GM12874 (cell line): Measurements from ENCODE around the gene TMEM132E.

Source experiments
- TF ChIP-seq, protein P1 (sequence below): IDR thresholded peaks from 2 replicates; pipeline ENCODE4 v1.5.1; 2011; ENCODE audit warnings: low read depth, mild to moderate bottlenecking, control low read depth, low read length, moderate library complexity; ENCODE audit not compliant: insufficient read depth

Gene TMEM132E

DNA sequence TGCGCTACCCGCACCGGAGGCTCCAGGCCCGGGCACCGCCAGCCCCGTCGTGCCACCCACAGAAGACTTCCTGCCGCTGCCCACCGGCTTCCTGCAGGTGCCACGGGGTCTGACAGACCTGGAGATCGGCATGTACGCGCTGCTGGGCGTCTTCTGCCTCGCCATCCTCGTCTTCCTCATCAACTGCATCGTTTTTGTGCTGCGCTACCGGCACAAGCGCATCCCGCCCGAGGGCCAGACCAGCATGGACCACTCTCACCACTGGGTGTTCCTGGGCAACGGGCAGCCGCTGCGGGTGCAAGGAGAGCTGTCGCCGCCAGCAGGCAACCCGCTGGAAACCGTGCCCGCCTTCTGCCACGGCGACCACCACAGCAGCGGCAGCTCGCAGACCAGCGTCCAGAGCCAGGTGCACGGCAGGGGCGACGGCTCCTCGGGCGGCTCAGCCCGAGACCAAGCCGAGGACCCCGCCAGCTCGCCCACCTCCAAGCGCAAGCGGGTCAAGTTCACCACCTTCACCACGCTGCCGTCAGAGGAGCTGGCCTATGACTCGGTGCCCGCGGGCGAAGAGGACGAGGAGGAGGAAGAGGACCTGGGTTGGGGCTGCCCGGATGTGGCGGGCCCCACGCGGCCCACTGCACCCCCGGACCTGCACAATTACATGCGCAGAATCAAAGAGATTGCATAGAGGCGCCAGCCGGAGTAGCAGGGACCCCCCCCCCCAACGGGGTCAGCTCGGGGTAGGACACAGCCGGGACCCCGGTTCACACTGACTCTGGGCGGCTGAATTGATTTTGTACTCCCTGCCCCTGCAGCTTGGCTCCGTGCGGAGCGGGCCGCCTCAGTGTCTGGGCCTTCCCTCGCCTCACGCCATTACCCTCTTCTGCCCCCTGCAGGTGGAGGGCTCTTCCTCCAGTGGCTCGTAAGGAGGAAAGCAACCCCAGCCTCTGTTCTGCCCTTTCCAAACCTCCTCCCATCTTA, 58.5 kb downstream of the TMEM132E start:
- TF ChIP-seq, protein P1, sequence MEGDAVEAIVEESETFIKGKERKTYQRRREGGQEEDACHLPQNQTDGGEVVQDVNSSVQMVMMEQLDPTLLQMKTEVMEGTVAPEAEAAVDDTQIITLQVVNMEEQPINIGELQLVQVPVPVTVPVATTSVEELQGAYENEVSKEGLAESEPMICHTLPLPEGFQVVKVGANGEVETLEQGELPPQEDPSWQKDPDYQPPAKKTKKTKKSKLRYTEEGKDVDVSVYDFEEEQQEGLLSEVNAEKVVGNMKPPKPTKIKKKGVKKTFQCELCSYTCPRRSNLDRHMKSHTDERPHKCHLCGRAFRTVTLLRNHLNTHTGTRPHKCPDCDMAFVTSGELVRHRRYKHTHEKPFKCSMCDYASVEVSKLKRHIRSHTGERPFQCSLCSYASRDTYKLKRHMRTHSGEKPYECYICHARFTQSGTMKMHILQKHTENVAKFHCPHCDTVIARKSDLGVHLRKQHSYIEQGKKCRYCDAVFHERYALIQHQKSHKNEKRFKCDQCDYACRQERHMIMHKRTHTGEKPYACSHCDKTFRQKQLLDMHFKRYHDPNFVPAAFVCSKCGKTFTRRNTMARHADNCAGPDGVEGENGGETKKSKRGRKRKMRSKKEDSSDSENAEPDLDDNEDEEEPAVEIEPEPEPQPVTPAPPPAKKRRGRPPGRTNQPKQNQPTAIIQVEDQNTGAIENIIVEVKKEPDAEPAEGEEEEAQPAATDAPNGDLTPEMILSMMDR = peak; percentile 93

DNA sequence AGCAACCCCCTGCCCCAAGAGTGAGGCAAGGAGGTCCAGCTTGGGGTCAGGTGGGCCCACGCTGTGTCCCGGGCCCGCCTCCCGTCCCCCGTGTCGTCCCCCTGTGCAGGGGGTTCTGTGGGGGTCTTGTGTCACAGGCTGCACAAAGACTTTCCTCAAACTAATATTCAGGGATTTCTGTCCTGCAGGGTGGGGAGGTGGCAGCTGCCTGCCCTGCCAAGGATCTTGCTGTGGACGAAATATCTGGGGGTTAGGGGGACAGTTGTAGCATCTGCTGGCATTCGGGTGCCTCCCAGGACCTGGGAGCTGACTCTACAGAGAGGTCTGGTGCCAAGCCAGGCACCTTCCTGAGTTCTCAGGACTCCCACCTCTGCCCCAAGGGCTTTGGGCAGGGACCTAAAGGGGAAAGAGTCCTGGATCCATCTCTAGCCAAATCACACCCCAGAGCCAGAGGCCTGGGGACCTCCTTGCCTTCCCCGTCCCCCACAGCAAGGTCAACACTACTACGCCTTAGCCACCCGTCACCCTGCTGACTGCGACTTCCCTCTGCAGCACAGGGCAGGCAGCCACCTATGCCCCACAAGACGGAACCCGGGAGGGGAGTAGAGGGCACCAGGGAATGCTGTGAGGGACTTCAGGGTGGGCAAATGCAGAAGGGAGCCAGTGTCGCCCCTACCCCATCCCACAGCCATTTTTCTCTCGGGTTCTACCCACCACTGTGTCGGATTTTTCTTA, 59.3 kb downstream of the TMEM132E start:
- TF ChIP-seq, protein P1 = no peak

DNA sequence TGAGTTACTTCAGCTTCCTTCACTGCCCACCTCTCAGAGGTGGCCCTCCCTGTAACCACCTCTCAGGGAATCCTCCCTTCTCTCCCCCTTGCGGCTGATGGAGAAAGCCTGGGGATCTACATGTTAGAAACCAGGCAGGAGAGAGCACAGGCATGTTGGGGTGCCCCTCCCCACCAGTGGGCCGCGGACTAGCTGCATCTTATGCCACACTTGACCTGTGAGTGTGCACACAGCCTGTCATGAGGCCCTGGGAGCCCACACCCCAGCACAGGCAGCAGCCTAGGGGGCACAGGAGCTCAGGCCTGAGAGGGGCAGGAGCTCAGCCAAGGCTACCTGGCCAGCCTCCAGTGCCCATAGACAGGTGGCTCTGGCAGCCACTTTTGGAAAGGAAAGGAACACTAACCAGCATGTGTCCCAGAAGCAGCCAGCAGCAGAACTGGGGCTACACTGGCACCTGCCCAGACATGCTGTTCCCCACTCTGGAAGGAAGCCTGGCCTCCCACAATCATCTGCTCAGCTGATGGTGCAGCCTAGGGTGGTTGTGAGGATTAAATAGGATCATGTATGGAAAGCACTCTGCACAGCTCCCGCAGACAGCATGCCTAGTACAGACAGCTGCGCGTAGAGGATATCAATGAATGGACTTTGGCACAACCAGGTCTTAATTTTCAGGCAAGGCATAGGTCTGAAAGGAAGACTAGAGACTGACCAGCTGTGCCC, 60.5 kb downstream of the TMEM132E start:
- TF ChIP-seq, protein P1 = no peak

DNA sequence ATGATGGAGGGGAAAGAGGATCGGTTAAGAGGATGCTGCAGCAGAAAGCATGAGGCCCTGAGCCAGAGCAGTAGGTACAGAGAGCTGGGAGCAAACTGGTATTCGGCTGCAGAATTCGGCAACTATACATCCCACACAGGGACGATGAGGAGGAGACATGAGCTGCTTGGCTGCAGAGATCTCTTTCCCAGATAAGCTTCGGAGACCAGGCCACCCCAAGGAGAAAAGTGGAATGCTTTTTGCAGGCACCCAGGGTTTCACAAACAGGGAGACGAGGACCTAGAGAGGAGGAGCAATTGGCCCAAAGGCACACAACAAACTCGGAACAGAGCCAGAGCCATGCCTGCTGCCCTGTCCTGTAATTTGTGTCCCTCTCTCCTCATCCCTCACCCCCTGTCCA, 62.0 kb downstream of the TMEM132E start:
- TF ChIP-seq, protein P1 = no peak

- TF ChIP-seq, protein P1 = no peak
These were observed 65.7 kb downstream of the TMEM132E start for GRCh38 chr17:34644941-34645550.

DNA sequence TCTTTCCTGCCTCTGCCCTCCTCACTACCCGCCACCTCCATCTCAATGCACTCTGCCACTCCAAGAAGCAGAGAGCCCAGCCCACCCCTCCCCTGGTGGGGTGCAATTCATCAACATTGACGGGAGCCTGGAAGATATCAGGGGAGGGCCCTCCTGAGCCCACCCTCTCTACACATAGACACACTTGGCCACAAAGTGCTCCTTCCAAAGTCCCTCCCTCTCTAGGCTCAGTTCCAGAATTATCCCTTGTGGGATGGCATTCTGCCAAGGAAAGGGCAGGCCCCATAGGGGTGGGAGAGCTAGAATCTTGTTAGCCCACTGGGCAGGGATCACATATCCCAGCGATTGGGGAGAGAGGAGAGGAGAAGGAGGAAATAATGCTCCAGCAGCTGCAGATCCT, 66.2 kb downstream of the TMEM132E start:
- TF ChIP-seq, protein P1 = no peak

DNA sequence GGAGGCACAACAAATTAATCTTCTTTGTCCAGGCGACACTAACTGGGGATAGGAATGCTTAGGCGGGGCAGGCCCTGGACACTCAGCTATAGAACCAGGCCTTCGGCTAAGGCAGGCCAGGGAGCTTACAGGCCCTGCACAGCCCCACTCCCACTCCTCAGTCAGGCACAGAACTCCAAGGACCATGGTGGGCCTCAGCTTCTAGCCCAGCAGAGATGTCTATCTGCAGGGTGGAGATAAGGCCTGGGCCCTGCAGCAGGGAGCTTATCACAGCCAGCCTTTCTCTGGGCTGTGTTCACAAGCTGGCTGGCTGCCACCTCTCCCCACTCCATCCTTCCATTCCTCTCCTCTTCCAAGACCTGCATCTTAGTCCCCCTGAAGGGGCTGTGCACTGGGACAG, 68.1 kb downstream of the TMEM132E start:
- TF ChIP-seq, protein P1 = no peak
